GM12875 (cell line): ENCODE data around the gene OR2T8.
A peak's percentile ranks its signal among the peaks of the same experiment; 100 is the strongest.

Experiments used
- H3K4me3 ChIP-seq: one replicate; pipeline ENCODE4 v1.5.1; 2011; ENCODE audit warnings: low read depth, low read length, control low read depth
- TF ChIP-seq, protein P1 (sequence below): IDR thresholded peaks from 2 replicates; pipeline ENCODE4 v1.5.1; 2011; ENCODE audit warnings: low read depth, mild to moderate bottlenecking, control low read depth, inconsistent platforms, low read length, moderate library complexity, borderline replicate concordance; ENCODE audit not compliant: insufficient read depth

Gene OR2T8

GRCh38 chr1:247933989-247934388, 13.9 kb downstream of the OR2T8 start:
- TF ChIP-seq, protein P1, sequence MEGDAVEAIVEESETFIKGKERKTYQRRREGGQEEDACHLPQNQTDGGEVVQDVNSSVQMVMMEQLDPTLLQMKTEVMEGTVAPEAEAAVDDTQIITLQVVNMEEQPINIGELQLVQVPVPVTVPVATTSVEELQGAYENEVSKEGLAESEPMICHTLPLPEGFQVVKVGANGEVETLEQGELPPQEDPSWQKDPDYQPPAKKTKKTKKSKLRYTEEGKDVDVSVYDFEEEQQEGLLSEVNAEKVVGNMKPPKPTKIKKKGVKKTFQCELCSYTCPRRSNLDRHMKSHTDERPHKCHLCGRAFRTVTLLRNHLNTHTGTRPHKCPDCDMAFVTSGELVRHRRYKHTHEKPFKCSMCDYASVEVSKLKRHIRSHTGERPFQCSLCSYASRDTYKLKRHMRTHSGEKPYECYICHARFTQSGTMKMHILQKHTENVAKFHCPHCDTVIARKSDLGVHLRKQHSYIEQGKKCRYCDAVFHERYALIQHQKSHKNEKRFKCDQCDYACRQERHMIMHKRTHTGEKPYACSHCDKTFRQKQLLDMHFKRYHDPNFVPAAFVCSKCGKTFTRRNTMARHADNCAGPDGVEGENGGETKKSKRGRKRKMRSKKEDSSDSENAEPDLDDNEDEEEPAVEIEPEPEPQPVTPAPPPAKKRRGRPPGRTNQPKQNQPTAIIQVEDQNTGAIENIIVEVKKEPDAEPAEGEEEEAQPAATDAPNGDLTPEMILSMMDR = no peak
- no peak overlapping the region for H3K4me3 ChIP-seq

DNA sequence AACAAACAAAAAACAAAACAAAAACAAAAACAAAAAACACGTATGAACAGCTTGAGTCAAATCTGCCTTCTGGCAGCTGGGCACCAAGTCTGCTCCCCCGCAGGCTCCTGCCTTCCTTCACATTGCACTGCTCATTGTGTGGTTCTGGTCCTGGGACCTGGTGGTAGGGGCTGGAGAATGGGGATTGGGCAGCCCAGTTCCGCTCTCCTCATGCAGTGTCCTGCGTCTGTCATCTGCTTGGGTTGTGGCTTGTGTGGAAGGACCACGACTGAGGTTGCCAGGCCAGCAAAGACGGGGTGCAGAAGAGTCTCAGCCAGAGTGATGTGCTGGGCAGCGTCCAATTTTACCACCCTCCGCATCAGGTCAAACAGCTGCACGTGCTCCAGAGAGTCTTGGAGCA, 15.7 kb downstream of the OR2T8 start:
- no peak overlapping the region for H3K4me3 ChIP-seq
- TF ChIP-seq, protein P1 = no peak

DNA sequence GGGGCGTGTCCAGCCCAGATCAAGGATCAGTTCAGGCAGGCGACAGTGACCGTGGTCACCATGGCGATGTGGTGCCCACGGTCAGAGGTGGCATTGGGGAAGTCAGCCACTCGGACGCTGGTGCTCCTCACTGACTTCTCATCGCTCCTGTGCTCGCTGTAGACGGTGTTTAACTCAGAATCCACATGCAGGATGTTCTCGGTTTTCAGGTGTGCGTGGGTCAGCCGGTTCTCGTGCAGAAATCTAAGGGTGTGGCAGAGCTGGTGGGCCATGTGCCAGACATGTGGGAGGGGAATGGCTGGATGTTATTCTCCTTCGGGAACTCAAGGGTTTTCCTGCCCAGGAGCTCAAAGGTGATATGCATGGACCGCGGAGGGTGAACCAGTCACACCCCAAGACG, 16.4 kb downstream of the OR2T8 start:
- TF ChIP-seq, protein P1 = no peak
- H3K4me3 ChIP-seq = no peak overlapping the region

GRCh38 chr1:247936965-247937734, 17.1 kb downstream of the OR2T8 start:
- TF ChIP-seq, protein P1 = peak; percentile 97
- peak overlapping the region; percentile 36 for H3K4me3 ChIP-seq

DNA sequence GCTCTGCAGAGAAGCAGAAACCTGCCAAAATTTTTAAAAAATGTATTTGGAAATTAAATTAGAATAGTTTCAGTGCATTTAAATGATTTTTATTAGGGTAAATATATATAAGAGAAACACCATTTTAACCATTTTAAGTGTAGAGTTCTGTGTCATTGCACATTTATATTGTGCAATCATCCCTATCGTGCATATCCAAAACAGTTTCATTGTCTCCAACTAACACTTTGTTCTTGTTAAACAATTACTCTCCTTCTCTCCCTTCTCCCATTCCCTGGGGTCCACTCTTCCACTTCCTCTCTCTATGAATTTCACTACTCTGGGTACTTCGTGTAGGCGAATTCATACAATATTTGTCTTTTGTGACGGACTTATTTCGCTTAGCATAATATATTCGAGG, 22.6 kb downstream of the OR2T8 start:
- TF ChIP-seq, protein P1 = no peak

DNA sequence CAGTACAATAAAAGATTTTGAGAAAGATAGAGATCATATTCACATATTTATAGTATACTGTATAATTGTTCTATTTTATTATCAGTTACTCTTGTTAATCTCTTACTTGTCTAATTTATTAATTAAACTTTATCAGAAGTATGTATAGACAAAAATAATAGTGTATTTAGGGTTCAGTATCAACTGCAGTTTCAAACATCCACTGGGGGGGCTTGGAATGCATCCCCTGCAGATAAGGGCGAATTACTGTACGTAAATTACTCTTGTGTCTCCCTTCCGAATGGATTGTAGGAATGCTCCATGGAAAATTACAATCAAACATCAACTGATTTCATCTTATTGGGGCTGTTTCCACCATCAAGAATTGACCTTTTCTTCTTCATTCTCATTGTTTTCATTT, 28.5 kb downstream of the OR2T8 start, which contains the start of gene OR2L8:
Gene OR2L8, plus strand, starts transcription at position 301 of the 400 bp plus-strand sequence. Its CDS starts 0 bp downstream, at position 301.
- TF ChIP-seq, protein P1 = no peak
- no peak within 1 kb of the TSS for H3K4me3 ChIP-seq

More for the DNA sequence above, 22.6 kb downstream of the OR2T8 start:
- no peak overlapping the region for H3K4me3 ChIP-seq

GRCh38 chr1:247953408-247953807, 33.4 kb downstream of the OR2T8 start:
- TF ChIP-seq, protein P1 = no peak
- H3K4me3 ChIP-seq = no peak overlapping the region
